ENCODE results near the gene FMN2.

The FMN2 gene

GRCh38 chr1:240475832-240476231 is 384.1 kb downstream of the FMN2 start:
- no peak overlapping the region for H3K27ac ChIP-seq (ENCODE audit: insufficient read depth in 1 of 2, low read depth in 1 of 2, low read length in 2 of 2, poor library complexity in 1 of 2, severe bottlenecking in 2 of 2)
- ChIA-PET CTCF (no interaction called here), POLR2A (no interaction called here)
- H3K4me1 ChIP-seq (ENCODE audit: control extremely low read depth in 1 of 4, control insufficient read depth in 4 of 4, insufficient read depth in 4 of 4, low read length in 3 of 4): no peaks in the 10 kb centered on the region
- 67% methylated on average over 2 of the region's 4 CpGs for whole genome bisulfite sequencing (ENCODE audit: insufficient coverage)
- peaks cover 0 to 2% (median 0%) of the 10 kb centered on the region in 5 experiments for H3K27me3 ChIP-seq (replicated peaks in 2 of 5; ENCODE audit: control insufficient read depth in 4 of 5, insufficient read depth in 5 of 5, low read length in 4 of 5)
- H3K36me3 ChIP-seq (ENCODE audit: control insufficient read depth in 4 of 4, insufficient read depth in 4 of 4, low read length in 3 of 4): no peaks in the 10 kb centered on the region
- no peak overlapping the region for H3K4me3 ChIP-seq (ENCODE audit: control insufficient read depth in 1 of 7, extremely low read depth in 1 of 7, insufficient read depth in 4 of 7, low read depth in 2 of 7, low read length in 6 of 7)
- DNase-seq: no peak
- H3K9me3 ChIP-seq (ENCODE audit: control extremely low read depth in 1 of 5, control insufficient read depth in 4 of 5, insufficient read depth in 2 of 5, low read depth in 1 of 5, low read length in 4 of 5): no peaks in the 10 kb centered on the region

- WGBS (ENCODE audit: insufficient coverage): 100% methylated on average over 2 of the region's 6 CpGs
- H3K27ac ChIP-seq (ENCODE audit: insufficient read depth in 1 of 2, low read depth in 1 of 2, low read length in 2 of 2, poor library complexity in 1 of 2, severe bottlenecking in 2 of 2): no peak overlapping the region
Measured at GRCh38 chr1:240478536-240478935, 386.9 kb downstream of the FMN2 start.

GRCh38 chr1:240484804-240485443 is 393.2 kb downstream of the FMN2 start:
- Histone ChIP-seq H3K36me3 (ENCODE audit: control insufficient read depth in 4 of 4, insufficient read depth in 4 of 4, low read length in 3 of 4) (no peaks in the 10 kb centered on the region), H3K27ac (ENCODE audit: insufficient read depth in 1 of 2, low read depth in 1 of 2, low read length in 2 of 2, poor library complexity in 1 of 2, severe bottlenecking in 2 of 2) (no peak overlapping the region), H3K4me3 (ENCODE audit: control insufficient read depth in 1 of 7, extremely low read depth in 1 of 7, insufficient read depth in 4 of 7, low read depth in 2 of 7, low read length in 6 of 7) (no peak overlapping the region), H3K27me3 (replicated peaks in 2 of 5; ENCODE audit: control insufficient read depth in 4 of 5, insufficient read depth in 5 of 5, low read length in 4 of 5) (peaks cover 0 to 3% (median under 1%) of the 10 kb centered on the region in 5 experiments), H3K9me3 (ENCODE audit: control extremely low read depth in 1 of 5, control insufficient read depth in 4 of 5, insufficient read depth in 2 of 5, low read depth in 1 of 5, low read length in 4 of 5) (no peaks in the 10 kb centered on the region), H3K4me1 (ENCODE audit: control extremely low read depth in 1 of 4, control insufficient read depth in 4 of 4, insufficient read depth in 4 of 4, low read length in 3 of 4) (no peaks in the 10 kb centered on the region)
- DNase-seq: no peak
- CTCF ChIA-PET: no interaction called here
- POLR2A ChIA-PET: no interaction called here
- 98% methylated on average over 4 of the region's 6 CpGs for WGBS (ENCODE audit: insufficient coverage)

More at GRCh38 chr1:240478536-240478935, 386.9 kb downstream of the FMN2 start:
- Histone ChIP-seq H3K4me3 (ENCODE audit: control insufficient read depth in 1 of 7, extremely low read depth in 1 of 7, insufficient read depth in 4 of 7, low read depth in 2 of 7, low read length in 6 of 7) (no peak overlapping the region), H3K36me3 (ENCODE audit: control insufficient read depth in 4 of 4, insufficient read depth in 4 of 4, low read length in 3 of 4) (no peaks in the 10 kb centered on the region), H3K9me3 (ENCODE audit: control extremely low read depth in 1 of 5, control insufficient read depth in 4 of 5, insufficient read depth in 2 of 5, low read depth in 1 of 5, low read length in 4 of 5) (no peaks in the 10 kb centered on the region), H3K4me1 (ENCODE audit: control extremely low read depth in 1 of 4, control insufficient read depth in 4 of 4, insufficient read depth in 4 of 4, low read length in 3 of 4) (no peaks in the 10 kb centered on the region), H3K27me3 (replicated peaks in 2 of 5; ENCODE audit: control insufficient read depth in 4 of 5, insufficient read depth in 5 of 5, low read length in 4 of 5) (peaks cover 0 to 2% (median 0%) of the 10 kb centered on the region in 5 experiments)
- CTCF ChIA-PET: no interaction called here
- POLR2A ChIA-PET: no interaction called here
- no peak for DNase-seq

DNA sequence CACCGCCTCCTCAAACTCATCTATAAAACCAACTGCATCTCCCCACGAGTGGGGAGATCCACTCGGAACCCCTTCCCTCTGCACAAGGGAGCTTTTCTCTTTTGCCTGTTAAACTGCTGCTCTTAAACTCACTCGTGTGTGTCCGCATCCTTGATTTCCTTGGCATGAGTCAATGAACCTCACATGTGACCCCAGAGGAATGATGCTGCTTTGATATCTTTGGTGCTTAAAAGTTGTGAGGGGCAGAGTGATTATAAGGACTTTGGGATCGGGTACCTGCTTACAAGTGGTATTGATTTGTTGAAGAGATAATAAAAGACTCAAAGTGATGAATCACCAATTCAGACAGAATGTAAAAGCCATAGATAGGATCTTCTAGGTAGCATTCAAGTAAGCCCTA is 394.9 kb downstream of the FMN2 start:
- CTCF ChIA-PET: no interaction called here
- WGBS (ENCODE audit: insufficient coverage): 84% methylated on average over 6 of the region's 6 CpGs
- no peak for DNase-seq
- Histone ChIP-seq H3K9me3 (ENCODE audit: control extremely low read depth in 1 of 5, control insufficient read depth in 4 of 5, insufficient read depth in 2 of 5, low read depth in 1 of 5, low read length in 4 of 5) (no peaks in the 10 kb centered on the region), H3K4me1 (ENCODE audit: control extremely low read depth in 1 of 4, control insufficient read depth in 4 of 4, insufficient read depth in 4 of 4, low read length in 3 of 4) (no peaks in the 10 kb centered on the region), H3K27me3 (replicated peaks in 2 of 5; ENCODE audit: control insufficient read depth in 4 of 5, insufficient read depth in 5 of 5, low read length in 4 of 5) (peaks cover 0 to 12% (median 5%) of the 10 kb centered on the region in 5 experiments), H3K4me3 (ENCODE audit: control insufficient read depth in 1 of 7, extremely low read depth in 1 of 7, insufficient read depth in 4 of 7, low read depth in 2 of 7, low read length in 6 of 7) (no peak overlapping the region), H3K27ac (ENCODE audit: insufficient read depth in 1 of 2, low read depth in 1 of 2, low read length in 2 of 2, poor library complexity in 1 of 2, severe bottlenecking in 2 of 2) (no peak overlapping the region), H3K36me3 (ENCODE audit: control insufficient read depth in 4 of 4, insufficient read depth in 4 of 4, low read length in 3 of 4) (no peaks in the 10 kb centered on the region)
- POLR2A ChIA-PET: no interaction called here

GRCh38 chr1:240487493-240487892 is 395.8 kb downstream of the FMN2 start:
- POLR2A ChIA-PET: no interaction called here
- Histone ChIP-seq H3K4me3 (ENCODE audit: control insufficient read depth in 1 of 7, extremely low read depth in 1 of 7, insufficient read depth in 4 of 7, low read depth in 2 of 7, low read length in 6 of 7) (no peak overlapping the region), H3K9me3 (ENCODE audit: control extremely low read depth in 1 of 5, control insufficient read depth in 4 of 5, insufficient read depth in 2 of 5, low read depth in 1 of 5, low read length in 4 of 5) (no peaks in the 10 kb centered on the region), H3K27me3 (replicated peaks in 2 of 5; ENCODE audit: control insufficient read depth in 4 of 5, insufficient read depth in 5 of 5, low read length in 4 of 5) (peaks cover 0 to 18% (median 5%) of the 10 kb centered on the region in 5 experiments), H3K36me3 (ENCODE audit: control insufficient read depth in 4 of 4, insufficient read depth in 4 of 4, low read length in 3 of 4) (no peaks in the 10 kb centered on the region), H3K4me1 (ENCODE audit: control extremely low read depth in 1 of 4, control insufficient read depth in 4 of 4, insufficient read depth in 4 of 4, low read length in 3 of 4) (no peaks in the 10 kb centered on the region), H3K27ac (ENCODE audit: insufficient read depth in 1 of 2, low read depth in 1 of 2, low read length in 2 of 2, poor library complexity in 1 of 2, severe bottlenecking in 2 of 2) (no peak overlapping the region)
- CTCF ChIA-PET: no interaction called here
- 80% methylated on average over 1 of the region's 3 CpGs for WGBS (ENCODE audit: insufficient coverage)
- DNase-seq: no peak

DNA sequence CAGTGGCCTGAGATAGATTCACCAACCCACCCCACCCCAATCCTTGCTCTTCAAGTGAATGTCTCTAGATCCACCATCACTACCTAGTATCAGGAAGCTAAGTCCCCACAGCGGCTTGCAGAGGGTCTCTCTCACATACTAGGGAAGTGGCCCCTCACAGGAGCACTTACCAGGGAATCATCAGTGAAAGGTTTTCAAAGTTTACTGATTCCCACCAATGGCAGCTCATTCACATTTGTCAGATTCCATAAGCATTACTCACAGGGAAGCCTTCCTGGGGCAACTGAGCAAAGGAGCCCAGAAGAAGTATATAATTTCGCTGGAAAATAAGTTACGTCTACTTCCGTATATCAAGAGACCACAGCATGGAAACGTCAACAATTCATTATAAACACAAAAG is 399.5 kb downstream of the FMN2 start:
- Histone ChIP-seq H3K27me3 (replicated peaks in 2 of 5; ENCODE audit: control insufficient read depth in 4 of 5, insufficient read depth in 5 of 5, low read length in 4 of 5) (peaks cover 0 to 31% (median 5%) of the 10 kb centered on the region in 5 experiments), H3K27ac (ENCODE audit: insufficient read depth in 1 of 2, low read depth in 1 of 2, low read length in 2 of 2, poor library complexity in 1 of 2, severe bottlenecking in 2 of 2) (no peak overlapping the region), H3K9me3 (ENCODE audit: control extremely low read depth in 1 of 5, control insufficient read depth in 4 of 5, insufficient read depth in 2 of 5, low read depth in 1 of 5, low read length in 4 of 5) (peaks cover 0 to 1% (median 0%) of the 10 kb centered on the region in 5 experiments), H3K4me3 (ENCODE audit: control insufficient read depth in 1 of 7, extremely low read depth in 1 of 7, insufficient read depth in 4 of 7, low read depth in 2 of 7, low read length in 6 of 7) (no peak overlapping the region), H3K36me3 (ENCODE audit: control insufficient read depth in 4 of 4, insufficient read depth in 4 of 4, low read length in 3 of 4) (no peaks in the 10 kb centered on the region), H3K4me1 (ENCODE audit: control extremely low read depth in 1 of 4, control insufficient read depth in 4 of 4, insufficient read depth in 4 of 4, low read length in 3 of 4) (no peaks in the 10 kb centered on the region)
- 83% methylated on average over 4 of the region's 5 CpGs for WGBS (ENCODE audit: insufficient coverage)
- POLR2A ChIA-PET: no interaction called here
- CTCF ChIA-PET: no interaction called here
- DNase-seq: no peak

DNA sequence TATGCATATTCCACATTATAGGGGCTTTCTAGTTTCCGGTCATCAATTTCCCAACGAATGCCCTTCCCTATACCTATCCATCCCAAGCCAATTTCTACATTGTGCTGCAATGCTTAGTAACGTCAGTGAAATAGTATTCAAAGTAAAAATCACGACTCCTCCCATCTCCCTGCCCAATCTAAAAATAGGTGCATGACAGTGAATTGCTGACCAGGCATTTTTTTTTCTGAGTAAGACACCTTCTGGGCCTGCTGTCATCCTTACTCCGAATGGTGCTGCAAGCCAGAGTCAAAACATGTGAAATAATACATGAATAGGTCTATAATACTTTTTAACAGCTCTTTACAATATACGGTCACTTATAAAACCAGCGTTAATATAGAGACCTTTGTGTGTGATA is 400.1 kb downstream of the FMN2 start:
- Histone ChIP-seq H3K4me1 (ENCODE audit: control extremely low read depth in 1 of 4, control insufficient read depth in 4 of 4, insufficient read depth in 4 of 4, low read length in 3 of 4) (no peaks in the 10 kb centered on the region), H3K9me3 (ENCODE audit: control extremely low read depth in 1 of 5, control insufficient read depth in 4 of 5, insufficient read depth in 2 of 5, low read depth in 1 of 5, low read length in 4 of 5) (peaks cover 0 to 3% (median 0%) of the 10 kb centered on the region in 5 experiments), H3K27me3 (replicated peaks in 2 of 5; ENCODE audit: control insufficient read depth in 4 of 5, insufficient read depth in 5 of 5, low read length in 4 of 5) (peaks cover 0 to 28% (median 5%) of the 10 kb centered on the region in 5 experiments), H3K27ac (ENCODE audit: insufficient read depth in 1 of 2, low read depth in 1 of 2, low read length in 2 of 2, poor library complexity in 1 of 2, severe bottlenecking in 2 of 2) (no peak overlapping the region), H3K36me3 (ENCODE audit: control insufficient read depth in 4 of 4, insufficient read depth in 4 of 4, low read length in 3 of 4) (no peaks in the 10 kb centered on the region), H3K4me3 (ENCODE audit: control insufficient read depth in 1 of 7, extremely low read depth in 1 of 7, insufficient read depth in 4 of 7, low read depth in 2 of 7, low read length in 6 of 7) (no peak overlapping the region)
- ChIA-PET CTCF (no interaction called here), POLR2A (no interaction called here)
- DNase-seq: no peak
- 92% methylated on average over 2 of the region's 7 CpGs for WGBS (ENCODE audit: insufficient coverage)
